GM18868 (cell line): ENCODE data around the gene CD28.
"Not testable (repeated sequence)": the region's sequence is repeated elsewhere in the genome, so short reads cannot be mapped to it uniquely, and the experiment has no call there.

Experiments used
- ATAC-seq: cut with Tn5 transposase; IDR thresholded peaks from one replicate; pipeline ENCODE4 v1.9.1; 2021; ENCODE audit warnings: mild to moderate bottlenecking, moderate library complexity; ENCODE audit not compliant: unreplicated experiment

The CD28 gene

DNA sequence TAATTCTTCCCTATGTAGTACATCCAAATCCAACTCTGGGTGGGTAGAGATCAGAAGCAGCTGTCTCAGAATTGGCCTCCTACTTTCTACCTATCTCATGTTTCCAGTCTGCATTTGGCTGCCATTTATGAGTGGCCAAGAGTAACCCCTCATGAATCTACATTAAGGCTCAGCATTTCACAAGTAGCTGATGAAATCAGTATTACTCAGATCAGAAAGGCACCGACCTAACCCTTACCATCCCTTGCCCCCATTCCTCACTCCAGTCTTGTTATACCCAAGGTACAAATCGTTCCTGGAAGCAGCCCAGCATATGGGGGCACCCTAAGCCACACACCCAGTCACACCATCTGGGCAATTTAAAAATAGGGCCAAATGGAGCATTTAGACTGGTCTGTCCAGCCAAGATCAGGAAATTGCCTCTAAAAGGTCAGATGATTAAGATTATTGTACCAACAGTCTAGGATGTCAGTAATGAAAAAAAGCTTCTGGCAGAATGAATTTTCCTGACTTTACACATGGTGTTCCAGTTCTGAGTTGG lies 37.1 kb downstream of the CD28 start:
- ATAC-seq: no peak

DNA sequence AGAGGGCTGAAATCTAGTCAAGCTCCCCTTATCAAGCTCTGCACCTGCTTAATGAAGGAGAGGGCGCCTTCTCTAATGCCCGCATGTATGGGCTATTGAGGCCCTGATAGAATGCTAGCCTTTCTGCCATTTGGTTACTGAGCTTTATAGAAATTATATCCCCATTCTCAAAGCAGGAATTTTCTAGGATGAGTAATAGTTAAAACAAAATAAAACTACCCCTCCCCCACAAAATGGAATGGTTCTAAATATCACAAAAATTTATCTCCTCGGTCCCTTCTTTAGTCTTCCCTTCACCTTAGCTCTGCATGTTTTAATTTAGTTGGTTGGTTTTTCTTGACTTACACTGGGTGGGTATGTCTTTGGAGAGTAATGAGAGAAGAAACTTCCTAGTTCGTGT lies 37.7 kb downstream of the CD28 start:
- no peak for ATAC-seq

DNA sequence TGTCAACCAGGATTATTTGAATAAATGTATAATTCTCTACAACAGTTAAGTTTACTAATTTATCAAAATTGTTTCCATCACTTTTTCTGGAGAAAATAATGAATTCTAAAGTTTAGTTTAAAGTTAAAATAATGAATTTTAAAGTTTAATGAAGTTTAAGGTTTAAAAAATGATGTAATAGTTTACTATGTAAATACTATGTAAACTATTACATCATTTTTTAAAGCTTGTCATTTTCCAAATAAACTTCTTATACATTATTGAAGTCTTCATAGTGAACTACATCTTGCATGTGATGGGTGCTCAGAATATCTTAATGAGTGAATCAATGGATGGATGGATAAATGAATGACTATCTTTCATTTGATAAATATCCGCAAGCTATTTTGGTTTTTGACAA lies 38.8 kb downstream of the CD28 start:
- ATAC-seq: no peak

DNA sequence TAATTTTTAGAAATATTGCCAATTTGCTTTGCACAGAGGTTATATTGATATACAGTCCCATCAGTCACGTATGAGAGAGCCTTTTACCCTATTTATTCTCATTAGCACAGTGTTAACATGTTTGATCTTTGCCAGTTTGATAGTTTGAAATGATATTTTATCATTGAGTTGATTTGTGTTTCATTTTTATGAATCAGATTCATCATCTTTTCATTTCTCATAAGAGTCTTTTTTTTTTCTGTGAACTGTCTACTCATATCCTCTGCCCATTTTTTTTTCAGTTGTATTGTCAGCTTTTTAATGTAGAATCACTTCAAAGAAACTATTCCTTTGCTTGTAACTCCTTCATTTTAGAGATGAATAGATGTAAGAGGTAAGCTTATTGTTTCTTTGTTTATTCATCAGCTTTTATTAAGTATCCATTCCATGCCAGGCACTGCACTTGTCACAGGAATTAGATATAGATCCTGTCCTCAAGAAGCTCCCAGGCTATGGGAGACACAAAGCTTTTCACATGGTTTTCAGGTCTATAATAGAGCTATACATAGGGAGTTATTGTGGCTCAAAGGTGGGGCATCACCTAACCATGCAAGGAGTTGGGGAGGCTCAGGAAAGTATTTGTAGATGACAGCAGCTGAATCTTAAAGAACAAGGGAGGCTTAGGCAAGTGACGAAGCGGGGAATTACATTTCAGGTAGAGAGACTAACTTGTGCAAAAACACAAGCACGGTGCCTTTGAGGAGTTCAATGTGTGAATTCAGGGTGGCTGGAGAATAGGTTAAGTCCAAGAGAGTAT lies 42.1 kb downstream of the CD28 start:
- no peak for ATAC-seq

DNA sequence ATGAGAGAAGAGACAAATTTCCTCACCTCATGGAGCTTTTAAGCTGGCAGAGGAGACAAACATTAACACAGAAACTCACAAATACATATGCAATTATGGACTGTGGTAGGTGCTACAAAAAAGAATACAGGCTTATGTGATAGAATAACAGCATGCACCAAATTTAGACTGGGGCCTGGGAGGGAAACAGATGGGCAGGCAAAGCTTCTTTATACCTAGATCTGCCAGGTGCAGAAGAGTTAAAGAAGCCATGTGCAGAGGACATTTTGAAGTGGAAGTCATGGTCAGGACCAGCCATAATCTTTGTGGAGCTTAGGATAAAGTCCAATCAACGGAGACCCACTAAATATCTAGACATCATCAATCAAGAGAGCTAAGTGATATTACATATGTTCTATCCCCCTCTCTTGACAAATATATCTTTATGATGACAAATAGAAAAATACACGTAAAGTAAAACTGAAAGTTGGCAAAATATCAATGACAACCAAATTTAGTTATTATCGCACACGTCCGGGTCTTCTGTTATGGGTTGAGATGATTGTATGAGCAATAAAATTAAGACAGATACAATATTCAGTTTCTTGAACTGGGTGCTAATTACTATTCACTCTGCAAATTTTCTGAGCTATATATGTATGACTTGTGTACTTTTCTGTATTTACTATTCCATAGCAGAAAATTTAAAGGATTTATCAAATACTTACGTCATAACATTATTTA lies 44.1 kb downstream of the CD28 start:
- ATAC-seq: no peak

DNA sequence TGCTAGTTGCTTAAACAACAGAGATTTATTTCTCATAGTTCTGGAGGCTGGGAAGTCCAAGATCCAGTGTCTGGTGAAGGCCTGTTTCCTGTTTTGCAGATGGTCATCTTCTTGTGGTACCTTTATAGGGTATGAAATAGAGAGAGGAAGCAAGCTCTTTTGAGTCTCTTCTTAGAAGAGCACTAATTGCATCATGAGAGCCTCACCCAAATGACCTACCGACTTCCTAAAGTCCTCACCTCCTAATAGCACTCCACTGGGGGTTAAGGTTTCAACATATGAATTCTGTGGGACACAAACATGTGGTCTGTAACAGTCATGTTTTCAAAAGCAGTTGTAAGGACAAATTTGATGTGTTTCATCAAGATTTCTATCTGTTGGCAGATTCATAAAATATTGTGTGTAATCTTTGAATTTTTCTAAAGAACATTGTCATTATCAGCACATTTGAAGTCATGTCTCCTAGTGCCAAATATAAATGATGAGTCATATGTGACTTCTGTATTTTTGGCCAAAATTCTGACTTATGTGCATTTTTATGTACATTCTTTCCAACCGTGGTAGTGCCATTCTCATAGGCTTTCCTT lies 45.3 kb downstream of the CD28 start:
- no peak for ATAC-seq

DNA sequence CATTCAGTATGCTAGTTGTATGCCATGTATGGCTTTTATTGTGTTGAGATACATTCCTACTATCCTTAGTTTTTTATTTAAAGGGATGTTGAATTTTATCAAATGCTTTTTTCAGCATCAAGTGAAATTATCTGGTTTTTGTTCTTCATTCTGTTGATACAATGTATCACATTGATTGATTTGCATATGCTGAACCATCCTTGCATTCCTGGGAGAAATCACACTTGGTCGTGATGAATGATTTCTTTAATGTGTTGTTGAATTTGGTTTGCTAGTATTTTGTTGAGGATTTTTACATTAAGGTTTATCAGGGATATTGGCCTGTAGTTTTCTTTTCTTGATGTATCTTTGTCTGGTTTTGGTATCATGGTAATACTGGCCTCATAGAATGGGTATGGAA lies 49.7 kb downstream of the CD28 start:
- no peak for ATAC-seq

DNA sequence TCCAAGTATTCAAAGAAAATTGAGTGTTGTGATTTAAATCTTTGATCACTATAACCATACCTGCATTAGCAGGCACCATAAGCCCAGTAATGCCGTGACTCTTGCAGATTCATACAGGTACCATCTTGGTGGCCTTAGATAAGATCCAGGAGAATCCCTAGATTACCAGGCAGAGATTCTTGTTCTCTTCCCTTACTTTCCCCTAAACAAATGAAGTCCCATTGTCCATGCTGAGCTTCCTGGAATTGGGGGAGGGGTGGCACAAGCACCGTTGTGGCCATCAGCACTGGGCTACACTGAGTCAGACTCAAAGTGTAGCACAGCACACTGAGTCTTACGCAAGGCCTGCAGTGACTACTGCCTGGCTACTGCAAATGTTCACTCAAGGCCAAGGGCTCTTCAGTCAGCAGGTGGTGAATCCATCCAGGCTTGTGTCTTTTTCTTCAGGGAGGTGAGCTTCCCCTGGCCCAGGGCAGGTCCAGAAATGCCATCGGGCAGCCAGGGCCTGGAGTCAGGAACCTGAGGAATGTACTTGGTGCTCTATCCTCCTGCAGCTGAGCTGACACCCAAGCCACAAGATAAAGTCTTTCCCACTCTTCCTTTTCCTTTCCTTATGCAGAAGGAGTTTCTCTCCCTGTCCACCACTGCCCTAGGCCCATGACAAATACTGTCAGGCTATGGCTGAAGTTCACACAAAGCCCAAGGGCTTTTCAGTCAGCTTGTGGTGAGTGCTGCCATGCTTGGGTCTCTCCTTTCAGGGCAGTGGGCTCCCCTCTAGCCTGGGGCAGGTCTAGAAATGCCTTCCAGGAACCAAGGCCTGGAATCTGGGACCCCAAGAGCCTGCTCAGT lies 52.6 kb downstream of the CD28 start:
- no peak for ATAC-seq

DNA sequence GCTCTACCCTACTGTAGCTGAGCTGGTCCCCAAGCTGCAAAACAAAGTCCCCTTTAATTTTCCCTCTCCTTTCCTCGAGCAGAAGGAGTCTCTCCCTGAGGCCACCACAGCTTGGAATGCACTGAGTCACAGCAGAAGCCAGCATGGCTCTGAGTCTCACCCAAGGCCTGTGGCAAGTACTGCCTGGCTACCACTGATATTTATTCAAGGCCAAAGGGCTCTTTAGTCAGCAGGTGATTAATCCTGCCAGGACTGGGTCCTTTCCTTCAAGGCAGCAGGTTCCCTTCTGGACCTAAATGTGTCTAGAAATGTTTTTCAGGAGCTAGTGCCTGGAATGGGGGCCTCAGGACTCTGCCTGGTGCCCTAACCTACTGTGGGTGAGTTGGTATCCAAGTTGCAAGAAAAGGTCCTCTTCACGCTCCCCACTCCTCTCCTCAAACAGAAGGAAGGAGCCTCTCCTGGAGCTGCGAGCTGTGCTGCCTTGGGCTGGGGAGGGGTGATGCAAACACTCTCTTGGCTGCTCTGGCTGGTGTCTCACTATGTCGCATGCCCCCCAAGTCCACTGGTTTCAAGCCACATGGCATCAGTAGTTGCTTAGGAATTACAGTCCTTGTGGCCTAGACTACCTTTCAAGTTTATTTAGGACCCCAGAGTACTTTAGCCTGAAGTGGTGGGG lies 53.4 kb downstream of the CD28 start:
- no peak for ATAC-seq

DNA sequence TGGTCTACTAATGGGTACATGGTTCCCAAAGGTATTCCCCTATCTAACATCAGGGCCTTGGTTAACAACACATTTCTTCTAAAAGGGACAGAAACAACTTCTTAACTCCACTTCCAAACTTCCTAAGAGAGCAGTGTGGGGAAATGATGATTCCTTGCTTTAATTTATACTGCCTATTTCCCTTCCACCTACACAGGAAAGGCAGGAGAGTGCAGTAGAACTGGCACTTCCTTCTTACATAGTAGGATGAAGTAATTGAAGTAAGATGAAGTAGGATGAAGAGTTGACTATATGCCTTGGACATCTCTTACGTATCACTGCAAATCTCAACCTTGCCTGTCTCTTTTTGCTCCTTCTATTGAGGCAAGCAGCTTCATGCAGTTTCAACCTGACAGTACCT lies 54.7 kb downstream of the CD28 start:
- no peak for ATAC-seq

DNA sequence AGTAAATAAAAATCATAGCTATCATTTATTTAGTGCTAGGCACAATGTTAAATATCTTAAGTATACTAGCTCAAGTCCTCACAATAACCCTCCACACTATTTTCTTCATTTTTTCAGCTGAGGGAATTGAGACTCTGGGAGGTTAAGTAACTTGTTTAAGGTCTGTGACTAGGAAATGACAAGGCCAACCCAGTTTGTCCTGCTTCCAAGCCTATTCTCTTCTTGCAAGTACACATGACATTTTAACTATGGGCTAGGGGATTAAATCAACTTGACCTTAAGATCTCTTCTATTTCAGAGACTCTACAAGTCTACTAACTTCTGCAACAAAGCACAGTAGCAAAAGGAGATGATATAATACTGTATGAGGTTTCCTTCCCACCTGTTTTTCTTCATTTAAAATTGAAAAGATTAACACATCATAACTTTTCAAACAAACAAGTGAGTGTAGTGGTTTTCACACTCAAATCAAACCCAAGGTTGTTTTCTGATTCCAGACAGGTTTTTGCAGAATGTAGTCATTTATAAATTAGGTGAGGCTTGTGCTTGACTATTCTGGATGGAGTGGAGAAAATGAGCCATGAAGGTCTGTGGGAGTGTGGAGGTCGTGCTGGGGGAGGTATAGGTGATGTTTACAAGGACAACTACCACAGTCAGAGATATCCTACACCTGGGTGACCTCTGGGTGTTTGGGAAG lies 57.0 kb downstream of the CD28 start:
- no peak for ATAC-seq

DNA sequence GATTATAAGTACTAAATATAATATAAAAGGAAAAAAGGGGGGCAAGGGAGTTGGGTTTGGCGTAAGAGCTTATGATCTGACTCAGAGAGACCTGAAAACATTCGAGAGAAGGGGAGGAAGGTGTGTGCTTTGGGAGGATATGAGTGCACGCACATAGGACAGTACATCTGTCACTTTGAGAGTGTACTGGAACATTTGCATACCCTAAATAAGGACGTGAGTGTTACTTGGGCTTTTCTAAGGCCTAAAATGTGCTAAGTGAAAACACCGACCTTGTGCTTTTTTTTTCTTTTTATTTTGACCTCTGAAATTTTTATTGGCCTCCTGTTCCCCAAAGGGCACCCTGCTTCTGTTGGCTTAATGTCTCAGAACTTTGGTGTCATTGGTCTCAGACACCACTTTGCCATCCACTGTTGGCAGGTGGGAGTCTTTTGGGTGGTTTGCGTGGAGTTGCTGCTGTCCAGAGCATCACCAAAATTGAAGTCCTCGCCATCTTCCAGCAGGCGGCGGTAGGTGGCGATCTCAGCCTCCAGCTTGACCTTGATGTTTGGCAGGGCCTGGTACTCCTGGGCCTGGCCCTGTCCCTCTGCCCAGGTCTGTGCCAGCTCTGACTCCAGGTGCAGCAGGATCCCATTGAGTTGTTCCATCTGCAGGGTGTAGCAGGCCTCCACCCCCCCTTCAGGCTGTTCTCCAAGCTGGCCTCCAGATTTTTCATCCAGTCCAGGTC lies 57.7 kb downstream of the CD28 start:
- ATAC-seq: no peak

DNA sequence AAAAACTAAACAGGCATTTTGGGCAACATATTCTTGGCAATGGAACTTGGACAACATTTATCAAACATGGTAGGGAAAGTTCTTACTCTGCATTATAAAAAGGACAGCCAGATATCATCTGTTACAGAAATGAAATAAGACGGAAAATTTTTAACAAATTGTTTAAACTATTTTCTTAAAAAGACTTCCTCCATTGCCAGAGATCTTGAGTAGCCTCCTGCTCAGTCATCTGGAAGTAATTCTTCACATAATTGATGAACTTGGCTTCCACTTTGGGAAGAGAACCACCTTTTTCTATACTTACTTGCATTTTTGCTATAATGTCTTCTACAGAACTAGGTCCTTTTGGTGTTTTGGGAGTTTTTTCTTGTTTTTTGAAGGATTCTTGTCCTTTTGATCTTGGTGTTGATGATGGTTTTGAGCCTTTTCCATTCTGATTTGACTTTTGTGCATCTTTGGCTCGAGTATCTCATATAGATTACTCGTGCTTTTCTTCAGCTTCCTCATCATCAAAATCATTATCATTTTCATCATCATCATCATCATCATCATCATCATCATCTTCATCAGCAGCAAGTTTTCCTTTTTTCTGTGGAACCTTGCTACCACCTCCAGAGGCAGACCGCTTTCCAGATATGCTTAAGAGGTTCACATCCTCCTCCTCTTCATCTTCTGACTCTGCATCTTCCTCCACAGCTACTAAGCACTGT lies 66.2 kb downstream of the CD28 start:
- ATAC-seq: no peak

DNA sequence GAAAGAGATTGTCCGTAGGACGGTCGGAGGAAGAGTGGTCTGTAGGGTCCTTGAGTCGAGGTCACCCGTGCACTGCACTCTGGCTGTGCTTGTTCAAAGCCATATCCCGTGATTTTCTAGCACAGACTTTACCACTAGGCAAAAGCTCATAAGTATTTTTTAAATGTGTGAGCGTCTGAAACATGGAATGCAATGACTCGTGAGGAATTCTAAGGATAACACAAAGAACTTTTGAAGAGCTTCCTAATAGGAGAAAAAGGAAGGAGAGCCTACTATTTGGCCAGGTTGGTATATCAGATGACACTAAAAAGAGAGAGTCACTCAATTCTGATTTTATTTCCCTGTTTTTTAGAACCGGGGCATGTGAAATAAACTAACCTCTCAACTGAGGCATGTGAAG lies 68.3 kb downstream of the CD28 start:
- no peak for ATAC-seq

DNA sequence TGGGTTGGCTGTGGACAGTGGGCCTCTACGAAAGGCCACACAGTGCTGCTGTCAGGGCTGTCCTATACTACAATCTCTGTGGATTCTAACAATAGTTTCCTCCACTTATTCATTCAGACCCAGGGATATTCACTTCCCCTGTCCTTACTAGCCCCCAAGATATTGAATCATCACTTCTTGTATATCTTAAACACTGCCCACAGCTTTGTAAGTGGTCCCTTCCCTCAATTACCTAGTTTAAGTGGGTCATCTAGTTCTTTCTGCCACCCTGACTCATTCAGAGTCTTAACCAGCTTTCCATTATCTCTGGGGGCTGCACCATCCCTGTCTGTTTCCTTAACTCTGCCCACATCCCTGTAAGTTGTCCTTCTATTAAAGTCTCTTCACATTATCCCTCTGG lies 69.2 kb downstream of the CD28 start:
- no peak for ATAC-seq

DNA sequence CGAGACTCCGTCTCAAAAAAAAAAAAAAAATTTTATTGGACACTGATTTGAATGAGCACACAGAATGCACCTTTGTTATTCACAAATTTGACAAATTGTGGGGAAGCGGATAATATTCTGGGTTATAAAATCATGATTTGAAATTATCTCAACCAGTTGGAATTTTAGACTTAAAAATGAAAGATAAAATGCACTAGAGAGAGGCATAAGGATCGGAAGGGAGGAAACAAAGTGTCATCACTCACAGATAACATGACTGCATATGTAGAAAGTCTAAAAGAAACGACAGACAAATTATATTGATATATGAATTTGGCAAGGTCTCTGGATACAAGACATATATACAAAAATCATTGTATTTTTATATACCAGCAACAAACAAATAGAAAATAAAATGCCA lies 70.6 kb downstream of the CD28 start:
- ATAC-seq: no peak

DNA sequence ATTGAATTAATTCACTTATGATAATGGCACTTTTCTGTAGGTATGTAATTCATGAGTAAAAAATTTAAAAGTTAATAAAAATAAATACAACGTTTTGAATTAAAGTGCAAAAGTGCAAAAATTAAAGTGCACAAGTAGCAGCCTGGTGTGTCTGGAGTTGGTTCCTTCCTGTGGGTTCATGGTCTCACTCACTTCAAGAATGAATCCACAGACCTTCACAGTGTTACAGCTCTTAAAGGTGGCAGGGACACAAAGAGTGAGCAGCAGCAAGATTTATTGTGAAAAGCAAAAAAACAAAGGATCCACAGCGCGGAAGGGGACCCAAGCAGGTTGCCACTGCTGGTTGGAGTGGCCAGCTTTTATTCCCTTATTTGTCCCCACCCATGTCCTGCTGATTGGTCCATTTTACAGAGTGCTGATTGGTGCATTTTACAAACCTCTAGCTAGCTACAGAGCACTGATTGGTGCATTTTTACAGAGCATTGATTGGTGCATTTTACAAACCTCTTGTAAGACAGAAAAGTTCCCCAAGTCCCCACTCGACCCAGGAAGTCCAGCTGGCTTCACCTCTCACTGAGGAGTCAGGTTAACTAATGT lies 73.1 kb downstream of the CD28 start:
- ATAC-seq: not testable (repeated sequence)

DNA sequence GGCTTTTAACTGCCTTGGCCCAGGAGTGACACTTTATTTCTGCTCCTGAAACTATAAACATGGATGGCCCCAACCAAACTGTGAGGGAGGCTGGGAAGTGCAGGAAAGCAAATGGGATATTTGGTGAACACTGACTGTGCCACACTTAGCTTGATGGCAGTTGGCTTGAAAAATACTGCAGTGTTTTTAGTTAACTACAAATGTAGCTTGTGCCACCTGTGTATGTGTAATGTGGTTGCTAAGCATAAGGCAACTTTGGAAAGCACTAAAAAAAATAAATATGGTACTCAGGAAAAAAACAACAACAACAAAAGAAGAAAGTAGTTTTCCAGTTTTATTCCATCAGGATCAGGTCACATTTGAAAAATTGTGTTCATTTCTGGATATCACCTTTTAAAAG lies 73.8 kb downstream of the CD28 start:
- no peak for ATAC-seq
